ENCODE measurements around the gene CNTNAP4. TPM values are rescaled to one million over a fixed set of nuclear protein-coding genes. Genes with fewer than 3 reads are reported as not detected.

Gene CNTNAP4
- total RNA-seq, 3 donors from 2014 or later = not detected

DNA sequence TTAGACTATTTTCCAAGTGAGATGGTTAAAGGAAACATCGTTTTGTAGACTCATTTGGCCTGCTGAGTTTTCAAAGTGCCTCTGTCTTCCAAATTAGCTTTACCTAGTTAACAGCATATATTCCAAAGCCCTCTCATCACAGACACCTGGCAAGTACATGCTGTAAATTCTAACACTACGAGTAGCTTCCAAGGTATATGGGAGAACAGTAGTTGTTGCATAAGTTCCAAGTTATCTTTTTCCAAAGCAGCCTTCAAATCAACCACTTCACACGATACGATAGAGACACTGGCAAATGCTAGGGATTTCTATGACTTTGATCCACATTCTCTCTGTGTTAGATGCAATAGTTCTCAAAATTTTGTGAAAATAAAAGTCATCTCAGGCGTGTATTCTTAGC, 299.3 kb downstream of the CNTNAP4 start:
- Histone ChIP-seq H3K27me3 (no peaks in the 10 kb centered on the region), H3K9me3 (no peaks in the 10 kb centered on the region), H3K27ac (no peak overlapping the region), H3K36me3 (no peaks in the 10 kb centered on the region), H3K4me1 (no peaks in the 10 kb centered on the region), H3K4me3 (no peak overlapping the region)
- DNase-seq (ENCODE audit: low spot score in 2 of 2) = no peak
- intact Hi-C loops (cut with DNase I; ENCODE audit: low total_unique reads) = no loop called here
- TF ChIP-seq, protein P1, sequence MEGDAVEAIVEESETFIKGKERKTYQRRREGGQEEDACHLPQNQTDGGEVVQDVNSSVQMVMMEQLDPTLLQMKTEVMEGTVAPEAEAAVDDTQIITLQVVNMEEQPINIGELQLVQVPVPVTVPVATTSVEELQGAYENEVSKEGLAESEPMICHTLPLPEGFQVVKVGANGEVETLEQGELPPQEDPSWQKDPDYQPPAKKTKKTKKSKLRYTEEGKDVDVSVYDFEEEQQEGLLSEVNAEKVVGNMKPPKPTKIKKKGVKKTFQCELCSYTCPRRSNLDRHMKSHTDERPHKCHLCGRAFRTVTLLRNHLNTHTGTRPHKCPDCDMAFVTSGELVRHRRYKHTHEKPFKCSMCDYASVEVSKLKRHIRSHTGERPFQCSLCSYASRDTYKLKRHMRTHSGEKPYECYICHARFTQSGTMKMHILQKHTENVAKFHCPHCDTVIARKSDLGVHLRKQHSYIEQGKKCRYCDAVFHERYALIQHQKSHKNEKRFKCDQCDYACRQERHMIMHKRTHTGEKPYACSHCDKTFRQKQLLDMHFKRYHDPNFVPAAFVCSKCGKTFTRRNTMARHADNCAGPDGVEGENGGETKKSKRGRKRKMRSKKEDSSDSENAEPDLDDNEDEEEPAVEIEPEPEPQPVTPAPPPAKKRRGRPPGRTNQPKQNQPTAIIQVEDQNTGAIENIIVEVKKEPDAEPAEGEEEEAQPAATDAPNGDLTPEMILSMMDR (IDR thresholded peaks at IDR 0.05) = no peak
- TF ChIP-seq POLR2AphosphoS5 (IDR thresholded peaks at IDR 0.05) (no peak), POLR2A (IDR thresholded peaks at IDR 0.05) (no peak)

DNA sequence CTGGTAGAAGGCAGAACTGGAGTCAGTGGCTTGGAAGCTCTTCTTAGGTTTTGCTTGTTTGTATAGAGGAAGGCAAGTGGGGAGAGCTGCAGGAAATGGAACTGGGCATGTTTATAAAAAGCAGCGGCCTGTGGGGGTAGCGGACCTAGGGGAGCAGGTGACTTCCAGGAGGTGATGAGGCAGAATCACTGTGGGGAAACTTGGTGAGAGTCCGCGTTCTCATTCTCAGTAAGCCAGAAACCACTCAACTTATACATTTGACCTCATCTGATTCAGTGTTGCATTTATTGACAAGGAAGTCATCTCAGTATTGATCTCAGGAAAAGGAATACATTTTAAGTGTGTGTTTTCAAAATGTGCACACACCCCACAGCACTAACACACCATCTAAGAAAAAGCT, 299.8 kb downstream of the CNTNAP4 start:
- no peak for DNase-seq (ENCODE audit: low spot score in 2 of 2)
- intact Hi-C loops (cut with DNase I; ENCODE audit: low total_unique reads) = no loop called here
- no peak for TF ChIP-seq POLR2A (IDR thresholded peaks at IDR 0.05)
- TF ChIP-seq POLR2AphosphoS5 (IDR thresholded peaks at IDR 0.05) = no peak
- TF ChIP-seq, protein P1 (IDR thresholded peaks at IDR 0.05) = no peak

DNA sequence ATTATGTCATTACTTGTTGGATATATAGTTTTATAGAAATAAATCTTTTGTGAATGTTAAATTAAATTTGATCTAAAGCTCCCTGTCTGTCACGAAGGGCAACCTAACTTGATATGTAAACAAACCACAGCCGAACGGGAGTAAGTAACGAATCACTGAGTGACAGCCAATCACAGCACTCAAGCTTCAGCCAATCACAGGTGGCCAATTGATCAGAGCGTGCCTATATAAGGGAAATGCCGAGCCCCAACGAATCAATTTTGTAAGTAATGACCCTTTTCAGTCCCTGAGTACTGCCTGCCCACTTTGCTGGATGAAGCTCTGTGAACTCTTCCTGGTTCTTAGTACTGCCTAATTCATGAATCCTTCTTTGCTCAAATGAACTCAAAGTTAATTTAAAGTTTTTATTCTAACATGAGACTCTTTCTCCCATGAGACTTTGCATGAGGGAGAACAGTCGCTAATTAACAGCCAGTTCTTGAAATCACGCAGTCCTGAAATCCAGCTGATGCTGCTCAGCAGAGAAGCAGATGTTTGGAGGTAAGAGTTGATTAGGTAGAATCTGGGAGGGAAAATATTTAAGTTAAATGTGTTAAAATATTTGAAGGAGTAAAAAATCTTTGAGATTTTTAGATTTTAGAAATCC, 302.2 kb downstream of the CNTNAP4 start:
- H3K9me3 ChIP-seq = no peaks in the 10 kb centered on the region
- no peaks in the 10 kb centered on the region for H3K27me3 ChIP-seq
- no peak overlapping the region for H3K27ac ChIP-seq
- H3K36me3 ChIP-seq = no peaks in the 10 kb centered on the region
- intact Hi-C loops (cut with DNase I; ENCODE audit: low total_unique reads) = no loop called here
- H3K4me1 ChIP-seq = no peaks in the 10 kb centered on the region
- TF ChIP-seq POLR2A (IDR thresholded peaks at IDR 0.05) (no peak), POLR2AphosphoS5 (IDR thresholded peaks at IDR 0.05) (no peak)
- TF ChIP-seq, protein P1 (IDR thresholded peaks at IDR 0.05) = no peak
- H3K4me3 ChIP-seq = no peak overlapping the region
- no peak for DNase-seq (ENCODE audit: low spot score in 2 of 2)

More for the DNA sequence above, 299.8 kb downstream of the CNTNAP4 start:
- H3K4me3 ChIP-seq = no peak overlapping the region
- no peak overlapping the region for H3K27ac ChIP-seq
- no peaks in the 10 kb centered on the region for H3K9me3 ChIP-seq
- H3K36me3 ChIP-seq = no peaks in the 10 kb centered on the region
- no peaks in the 10 kb centered on the region for H3K4me1 ChIP-seq
- no peaks in the 10 kb centered on the region for H3K27me3 ChIP-seq

DNA sequence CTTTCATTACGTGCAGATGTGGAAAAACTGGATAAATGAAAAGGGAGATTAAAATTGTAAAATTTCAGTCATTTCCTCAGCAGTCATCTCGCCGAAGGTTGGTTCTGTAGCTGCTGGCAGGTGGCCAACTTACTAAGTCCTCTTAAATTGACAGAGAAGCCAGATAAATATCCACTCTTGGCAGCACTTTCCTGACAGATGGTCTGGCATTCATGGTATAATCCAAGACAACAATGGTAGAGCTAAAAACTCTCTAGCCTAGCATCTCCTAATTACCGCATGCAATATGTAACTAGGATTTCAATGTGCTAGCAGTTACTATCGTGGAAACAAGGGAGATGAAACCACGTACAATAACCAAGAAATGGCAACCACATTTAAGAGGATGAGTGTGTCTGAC, 306.3 kb downstream of the CNTNAP4 start:
- H3K9me3 ChIP-seq = no peaks in the 10 kb centered on the region
- H3K27ac ChIP-seq = no peak overlapping the region
- no peak for DNase-seq (ENCODE audit: low spot score in 2 of 2)
- H3K36me3 ChIP-seq = no peaks in the 10 kb centered on the region
- intact Hi-C loops (cut with DNase I; ENCODE audit: low total_unique reads) = no loop called here
- H3K27me3 ChIP-seq = no peaks in the 10 kb centered on the region
- TF ChIP-seq, protein P1 (IDR thresholded peaks at IDR 0.05) = no peak
- TF ChIP-seq POLR2AphosphoS5 (IDR thresholded peaks at IDR 0.05) = no peak
- TF ChIP-seq POLR2A (IDR thresholded peaks at IDR 0.05) = no peak
- no peaks in the 10 kb centered on the region for H3K4me1 ChIP-seq
- no peak overlapping the region for H3K4me3 ChIP-seq

DNA sequence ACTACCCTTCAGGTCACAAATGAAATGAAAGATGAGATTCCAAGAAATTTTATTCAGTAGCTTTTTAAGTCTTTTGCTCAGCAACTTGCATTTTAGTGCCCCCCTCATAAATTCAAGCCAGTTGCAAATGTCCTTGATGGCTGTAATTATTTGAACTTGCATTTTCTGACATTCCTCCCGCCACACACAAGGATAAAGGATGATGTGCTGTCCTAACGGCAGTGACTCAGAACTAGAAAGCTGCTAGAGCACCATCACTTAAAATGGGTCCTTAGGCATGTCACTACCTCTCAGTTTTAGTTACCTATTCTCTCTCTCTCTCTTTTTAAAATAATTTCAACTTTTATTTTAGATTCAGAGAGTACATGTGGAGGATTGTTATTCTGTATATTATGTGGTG, 306.7 kb downstream of the CNTNAP4 start:
- no peak overlapping the region for H3K27ac ChIP-seq
- no peaks in the 10 kb centered on the region for H3K27me3 ChIP-seq
- no peaks in the 10 kb centered on the region for H3K36me3 ChIP-seq
- no peaks in the 10 kb centered on the region for H3K9me3 ChIP-seq
- TF ChIP-seq POLR2AphosphoS5 (IDR thresholded peaks at IDR 0.05) = no peak
- TF ChIP-seq, protein P1 (IDR thresholded peaks at IDR 0.05) = no peak
- TF ChIP-seq POLR2A (IDR thresholded peaks at IDR 0.05) = no peak
- DNase-seq (ENCODE audit: low spot score in 2 of 2) = no peak
- intact Hi-C loops (cut with DNase I; ENCODE audit: low total_unique reads) = no loop called here
- H3K4me3 ChIP-seq = no peak overlapping the region
- no peaks in the 10 kb centered on the region for H3K4me1 ChIP-seq
